Measurements from ENCODE around the gene RNF123. TPM values are rescaled to one million over a fixed set of nuclear protein-coding genes. Genes with fewer than 3 reads are reported as not detected.

RNF123 gene
- total RNA-seq, 2 experiments from 2014 or later, result 22.0 to 31.7 TPM

- ChIA-PET POLR2A (interaction anchor here (0.9 to 4.6 kb wide), 5 partner anchors 11 to 201 kb away, joined by 3 to 37 read pairs (median 4); no protein-coding TSS in a partner anchor), CTCF (interaction anchor here (0.7 to 3.3 kb wide), 36 partner anchors 11 to 523 kb away, joined by 3 to 185 read pairs (median 4); partner anchors contain the start of genes BSN, DAG1 and INKA1)
- no peaks in the 10 kb centered on the region for H3K27me3 Mint-ChIP-seq
- ATAC-seq (peak; percentile 5), DNase-seq (peak; percentile 85)
- peak overlapping the region; percentile 95 for H3K4me3 Mint-ChIP-seq
- intact Hi-C loops (cut with micrococcal nuclease), result loop anchor here (1.0 kb wide), 1 partner anchor 131 kb away; no protein-coding TSS in a partner anchor
- no peaks in the 10 kb centered on the region for H3K9me3 Mint-ChIP-seq
- TF ChIP-seq, protein P1, sequence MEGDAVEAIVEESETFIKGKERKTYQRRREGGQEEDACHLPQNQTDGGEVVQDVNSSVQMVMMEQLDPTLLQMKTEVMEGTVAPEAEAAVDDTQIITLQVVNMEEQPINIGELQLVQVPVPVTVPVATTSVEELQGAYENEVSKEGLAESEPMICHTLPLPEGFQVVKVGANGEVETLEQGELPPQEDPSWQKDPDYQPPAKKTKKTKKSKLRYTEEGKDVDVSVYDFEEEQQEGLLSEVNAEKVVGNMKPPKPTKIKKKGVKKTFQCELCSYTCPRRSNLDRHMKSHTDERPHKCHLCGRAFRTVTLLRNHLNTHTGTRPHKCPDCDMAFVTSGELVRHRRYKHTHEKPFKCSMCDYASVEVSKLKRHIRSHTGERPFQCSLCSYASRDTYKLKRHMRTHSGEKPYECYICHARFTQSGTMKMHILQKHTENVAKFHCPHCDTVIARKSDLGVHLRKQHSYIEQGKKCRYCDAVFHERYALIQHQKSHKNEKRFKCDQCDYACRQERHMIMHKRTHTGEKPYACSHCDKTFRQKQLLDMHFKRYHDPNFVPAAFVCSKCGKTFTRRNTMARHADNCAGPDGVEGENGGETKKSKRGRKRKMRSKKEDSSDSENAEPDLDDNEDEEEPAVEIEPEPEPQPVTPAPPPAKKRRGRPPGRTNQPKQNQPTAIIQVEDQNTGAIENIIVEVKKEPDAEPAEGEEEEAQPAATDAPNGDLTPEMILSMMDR (IDR thresholded peaks at IDR 0.05), result peak; percentile 87
- H3K27ac Mint-ChIP-seq, result peak overlapping the region; percentile 41
- H3K36me3 Mint-ChIP-seq (ENCODE audit: low read depth), result peaks cover 11% of the 10 kb centered on the region
- H3K4me1 Mint-ChIP-seq (ENCODE audit: low read depth), result peaks cover 30% of the 10 kb centered on the region
These were observed 17.8 kb upstream of the RNF123 start for GRCh38 chr3:49671291-49672288.

DNA sequence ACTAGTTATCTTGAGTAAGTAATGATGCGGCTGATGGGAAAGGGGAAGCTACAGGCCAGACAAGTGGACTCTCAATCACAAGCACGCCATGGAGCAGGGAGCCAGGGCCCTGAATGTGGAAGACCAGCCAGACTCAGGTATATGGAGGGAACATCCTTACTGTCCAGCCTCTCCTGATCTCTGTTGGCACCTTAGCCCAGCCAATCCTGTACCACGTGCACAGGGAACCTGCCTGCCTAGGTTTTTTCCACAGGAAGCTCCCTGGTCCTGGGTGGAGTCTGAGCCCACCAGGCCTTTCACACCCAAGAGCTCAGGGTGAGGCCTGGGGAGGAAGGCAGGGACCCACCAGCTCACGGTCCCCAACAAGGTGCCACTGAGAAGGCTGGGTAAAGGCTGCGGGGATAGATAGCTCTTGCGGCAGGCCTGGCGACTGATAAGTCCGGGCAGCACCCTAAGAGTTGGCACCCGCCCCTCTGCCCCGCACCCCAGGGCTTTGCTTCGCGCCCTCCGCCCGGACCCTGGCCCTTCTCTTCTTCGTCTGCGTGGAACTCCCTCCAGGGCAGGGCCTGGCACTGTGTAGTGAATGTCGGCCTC, 16.1 kb upstream of the RNF123 start:
- H3K36me3 Mint-ChIP-seq (ENCODE audit: low read depth), result peaks cover 20% of the 10 kb centered on the region
- H3K9me3 Mint-ChIP-seq, result no peaks in the 10 kb centered on the region
- ChIA-PET POLR2A (interaction anchor here (0.7 to 4.6 kb wide), 6 partner anchors 9 to 134 kb away, joined by 3 to 37 read pairs (median 4); partner anchors contain the start of gene GMPPB), CTCF (interaction anchor here (0.8 to 3.3 kb wide), 6 partner anchors 82 to 166 kb away, joined by 3 to 185 read pairs (median 4); no protein-coding TSS in a partner anchor)
- ATAC-seq, result peak; percentile 0
- DNase-seq, result no peak
- H3K4me3 Mint-ChIP-seq, result peak overlapping the region; percentile 95
- peaks cover 34% of the 10 kb centered on the region for H3K4me1 Mint-ChIP-seq (ENCODE audit: low read depth)
- intact Hi-C loops (cut with micrococcal nuclease), result no loop called here
- no peaks in the 10 kb centered on the region for H3K27me3 Mint-ChIP-seq
- peak overlapping the region; percentile 98 for H3K27ac Mint-ChIP-seq
- TF ChIP-seq, protein P1 (IDR thresholded peaks at IDR 0.05), result no peak

GRCh38 chr3:49673715-49674496, 15.5 kb upstream of the RNF123 start, which contains the start of gene APEH:
Gene APEH (plus strand): TSS chr3:49674351. CDS start chr3:49674402, 51 bp downstream.
- peak; percentile 88 for ATAC-seq
- intact Hi-C loops (cut with micrococcal nuclease), result no loop called here
- H3K4me1 Mint-ChIP-seq (ENCODE audit: low read depth), result peaks cover 36% of the 10 kb centered on the region
- DNase-seq, result peak; percentile 99
- CTCF ChIA-PET, result interaction anchor here (1.1 to 3.3 kb wide), 4 partner anchors 107 to 165 kb away, joined by 3 to 185 read pairs (median 6); no protein-coding TSS in a partner anchor
- TF ChIP-seq, protein P1 (IDR thresholded peaks at IDR 0.05), result no peak
- peak within 1 kb of the TSS; percentile 95 for H3K4me3 Mint-ChIP-seq
- H3K27ac Mint-ChIP-seq, result peak within 1 kb of the TSS; percentile 98
- H3K36me3 Mint-ChIP-seq (ENCODE audit: low read depth), result peaks cover 22% of the 10 kb centered on the region
- POLR2A ChIA-PET, result interaction anchor here (0.8 to 4.6 kb wide), 5 partner anchors 8 to 134 kb away, joined by 3 to 37 read pairs (median 3); partner anchors contain the start of gene GMPPB
- H3K9me3 Mint-ChIP-seq, result no peaks in the 10 kb centered on the region
- no peaks in the 10 kb centered on the region for H3K27me3 Mint-ChIP-seq

DNA sequence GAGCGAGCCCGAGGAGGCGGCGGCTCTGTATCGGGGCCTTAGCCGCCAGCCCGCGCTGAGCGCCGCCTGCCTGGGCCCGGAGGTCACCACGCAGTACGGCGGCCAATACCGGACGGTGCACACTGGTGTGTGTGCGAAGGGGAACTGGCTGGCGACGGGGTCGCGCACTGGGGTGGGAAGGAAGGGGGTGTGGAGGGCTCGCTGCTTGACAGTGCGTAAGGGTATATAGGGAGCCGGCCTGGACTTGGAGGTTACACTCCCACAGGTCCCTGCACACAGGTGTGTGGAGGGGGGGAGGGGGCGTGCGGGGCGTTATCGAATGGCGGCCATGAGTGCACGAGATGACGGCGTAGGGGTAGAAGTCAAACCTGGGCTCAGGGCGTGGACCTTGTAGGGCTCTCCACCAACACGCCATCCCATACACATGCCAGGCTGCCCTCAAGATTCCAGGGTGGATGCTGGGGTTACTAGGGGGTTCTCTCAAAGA, 14.8 kb upstream of the RNF123 start:
- H3K27ac Mint-ChIP-seq, result peak overlapping the region; percentile 98
- peaks cover 36% of the 10 kb centered on the region for H3K4me1 Mint-ChIP-seq (ENCODE audit: low read depth)
- ChIA-PET CTCF (interaction anchor here (1.0 kb wide), 1 partner anchor 29 kb away, joined by 4 read pairs; no protein-coding TSS in a partner anchor), POLR2A (interaction anchor here (1.3 to 4.6 kb wide), 2 partner anchors 24 to 135 kb away, joined by 3 to 37 read pairs; no protein-coding TSS in a partner anchor)
- TF ChIP-seq, protein P1 (IDR thresholded peaks at IDR 0.05), result no peak
- intact Hi-C loops (cut with micrococcal nuclease), result no loop called here
- H3K27me3 Mint-ChIP-seq, result no peaks in the 10 kb centered on the region
- ATAC-seq (peak; percentile 4), DNase-seq (peak; percentile 52)
- peaks cover 22% of the 10 kb centered on the region for H3K36me3 Mint-ChIP-seq (ENCODE audit: low read depth)
- H3K9me3 Mint-ChIP-seq, result no peaks in the 10 kb centered on the region
- peak overlapping the region; percentile 95 for H3K4me3 Mint-ChIP-seq

All from activated CD8-positive, alpha-beta T cell treated with anti-CD3 and anti-CD28 coated beads for 36 hours (primary cell).